Chondrocyte (in vitro differentiated cells): Measurements from ENCODE around the gene TMEM273. TPM values are rescaled to one million over a fixed set of nuclear protein-coding genes. Genes with fewer than 3 reads are reported as not detected.

Experiments
- DNase-seq: peaks from one replicate; pipeline ENCODE4 v3.0.0; 2021; ENCODE audit warnings: mixed read lengths, low spot score
- H3K27ac Mint-ChIP-seq: one replicate; pipeline ENCODE4 v1.8.0; 2021; ENCODE audit warnings: mild to moderate bottlenecking, moderate library complexity, mixed read lengths; ENCODE audit not compliant: unreplicated experiment
- H3K27me3 Mint-ChIP-seq: 2 replicates; pipeline ENCODE4 v1.8.0; 2021; ENCODE audit warnings: low read depth, mixed read lengths
- H3K36me3 Mint-ChIP-seq: 2 replicates; pipeline ENCODE4 v1.8.0; 2021; ENCODE audit warnings: low read depth, mixed read lengths
- H3K4me1 Mint-ChIP-seq: 2 replicates; pipeline ENCODE4 v1.8.0; 2021; ENCODE audit warnings: low read depth, mild to moderate bottlenecking, mixed read lengths
- H3K4me3 Mint-ChIP-seq: one replicate; pipeline ENCODE4 v1.8.0; 2021; ENCODE audit warnings: mild to moderate bottlenecking, moderate library complexity, mixed read lengths; ENCODE audit not compliant: unreplicated experiment
- H3K9me3 Mint-ChIP-seq: 2 replicates; pipeline ENCODE4 v1.8.0; 2021; ENCODE audit warnings: low read depth, mixed read lengths
- total RNA-seq: library from RNA; stranded (reverse); gene quantifications from 3 replicates; pipeline ENCODE4 v1.2.1, GENCODE V29; 2021
- TF ChIP-seq, protein P1 (sequence below): fragments of 200-600 bp; sonication (generic); IDR thresholded peaks from 2 replicates; pipeline ENCODE4 v1.5.0; 2021; ENCODE audit warnings: antibody characterized with exemption, mild to moderate bottlenecking, moderate library complexity

The TMEM273 gene
- total RNA-seq, 1 donor from 2014 or later = not detected

DNA sequence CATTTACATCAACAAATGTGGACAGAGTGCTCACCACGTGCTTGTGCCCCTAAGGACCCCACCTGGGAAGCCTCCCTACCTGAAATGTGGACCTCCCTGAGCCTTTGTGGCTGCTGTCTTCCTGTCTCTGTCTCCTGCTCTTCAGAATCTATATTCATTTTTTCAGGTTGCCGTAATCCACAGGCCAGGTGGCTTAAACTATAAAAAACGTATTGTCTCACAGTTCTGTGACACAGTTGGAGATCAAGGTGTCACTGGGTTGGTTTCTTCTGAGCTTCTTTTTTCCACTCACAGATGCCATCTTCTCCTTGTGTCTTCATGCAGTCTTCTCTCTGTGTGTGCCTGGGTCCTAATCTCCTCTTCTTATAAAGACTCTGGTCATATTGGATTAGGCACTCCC, 67.3 kb downstream of the TMEM273 start:
- TF ChIP-seq, protein P1, sequence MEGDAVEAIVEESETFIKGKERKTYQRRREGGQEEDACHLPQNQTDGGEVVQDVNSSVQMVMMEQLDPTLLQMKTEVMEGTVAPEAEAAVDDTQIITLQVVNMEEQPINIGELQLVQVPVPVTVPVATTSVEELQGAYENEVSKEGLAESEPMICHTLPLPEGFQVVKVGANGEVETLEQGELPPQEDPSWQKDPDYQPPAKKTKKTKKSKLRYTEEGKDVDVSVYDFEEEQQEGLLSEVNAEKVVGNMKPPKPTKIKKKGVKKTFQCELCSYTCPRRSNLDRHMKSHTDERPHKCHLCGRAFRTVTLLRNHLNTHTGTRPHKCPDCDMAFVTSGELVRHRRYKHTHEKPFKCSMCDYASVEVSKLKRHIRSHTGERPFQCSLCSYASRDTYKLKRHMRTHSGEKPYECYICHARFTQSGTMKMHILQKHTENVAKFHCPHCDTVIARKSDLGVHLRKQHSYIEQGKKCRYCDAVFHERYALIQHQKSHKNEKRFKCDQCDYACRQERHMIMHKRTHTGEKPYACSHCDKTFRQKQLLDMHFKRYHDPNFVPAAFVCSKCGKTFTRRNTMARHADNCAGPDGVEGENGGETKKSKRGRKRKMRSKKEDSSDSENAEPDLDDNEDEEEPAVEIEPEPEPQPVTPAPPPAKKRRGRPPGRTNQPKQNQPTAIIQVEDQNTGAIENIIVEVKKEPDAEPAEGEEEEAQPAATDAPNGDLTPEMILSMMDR = no peak
- Mint-ChIP-seq H3K36me3 (no peaks in the 10 kb centered on the region), H3K4me1 (no peaks in the 10 kb centered on the region), H3K27ac (no peak overlapping the region), H3K4me3 (no peak overlapping the region), H3K9me3 (peaks cover 4% of the 10 kb centered on the region), H3K27me3 (peaks cover 3% of the 10 kb centered on the region)
- DNase-seq = no peak

GRCh38 chr10:49119746-49120145, 68.4 kb downstream of the TMEM273 start:
- no peak for DNase-seq
- peaks cover 3% of the 10 kb centered on the region for H3K27me3 Mint-ChIP-seq
- H3K27ac Mint-ChIP-seq = no peak overlapping the region
- peaks cover 2% of the 10 kb centered on the region for H3K4me1 Mint-ChIP-seq
- H3K9me3 Mint-ChIP-seq = peaks cover 4% of the 10 kb centered on the region
- TF ChIP-seq, protein P1 = no peak
- H3K36me3 Mint-ChIP-seq = no peaks in the 10 kb centered on the region
- no peak overlapping the region for H3K4me3 Mint-ChIP-seq

- DNase-seq = no peak
- no peaks in the 10 kb centered on the region for H3K36me3 Mint-ChIP-seq
- peaks cover 3% of the 10 kb centered on the region for H3K9me3 Mint-ChIP-seq
- TF ChIP-seq, protein P1 = no peak
- H3K27ac Mint-ChIP-seq = no peak overlapping the region
- H3K4me1 Mint-ChIP-seq = peaks cover 11% of the 10 kb centered on the region
- H3K4me3 Mint-ChIP-seq = no peak overlapping the region
- peaks cover 3% of the 10 kb centered on the region for H3K27me3 Mint-ChIP-seq
Observed at GRCh38 chr10:49118430-49119074, 69.6 kb downstream of the TMEM273 start.

DNA sequence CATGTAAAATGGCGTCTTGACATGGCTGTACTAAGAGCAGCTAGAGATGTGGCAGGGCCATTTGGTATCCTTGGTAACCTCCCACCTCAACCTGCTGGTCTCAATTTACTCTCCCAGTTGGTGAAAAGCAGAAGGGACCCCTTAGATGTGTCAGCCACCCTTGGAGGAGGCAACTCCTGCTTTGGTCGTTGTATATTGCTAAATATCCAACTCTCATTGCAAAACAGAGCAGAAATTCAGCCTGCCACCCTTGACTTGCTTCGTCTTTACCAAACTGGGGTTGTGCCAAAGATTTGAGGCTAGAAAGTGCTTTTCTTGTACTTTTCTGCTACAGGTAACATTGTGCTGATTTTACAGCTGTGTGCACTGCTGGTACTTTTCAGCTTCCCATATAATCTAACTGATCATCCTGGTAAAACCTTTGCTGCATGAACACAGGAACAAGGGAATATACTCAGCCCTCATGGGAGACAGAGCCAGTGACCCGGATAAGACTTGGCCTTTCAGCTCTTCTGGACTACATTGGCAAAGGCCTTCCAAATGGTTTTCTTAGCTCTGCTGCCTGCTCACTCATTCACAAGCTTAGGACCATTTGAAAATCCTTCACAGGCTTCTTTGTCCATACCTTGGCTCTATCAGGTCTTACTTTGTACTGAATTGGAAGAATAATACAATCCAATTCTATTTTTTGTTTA, 70.7 kb downstream of the TMEM273 start:
- Mint-ChIP-seq H3K27me3 (peaks cover 3% of the 10 kb centered on the region), H3K27ac (no peak overlapping the region), H3K4me3 (no peak overlapping the region), H3K4me1 (peaks cover 11% of the 10 kb centered on the region), H3K9me3 (no peaks in the 10 kb centered on the region), H3K36me3 (no peaks in the 10 kb centered on the region)
- TF ChIP-seq, protein P1 = no peak
- no peak for DNase-seq

DNA sequence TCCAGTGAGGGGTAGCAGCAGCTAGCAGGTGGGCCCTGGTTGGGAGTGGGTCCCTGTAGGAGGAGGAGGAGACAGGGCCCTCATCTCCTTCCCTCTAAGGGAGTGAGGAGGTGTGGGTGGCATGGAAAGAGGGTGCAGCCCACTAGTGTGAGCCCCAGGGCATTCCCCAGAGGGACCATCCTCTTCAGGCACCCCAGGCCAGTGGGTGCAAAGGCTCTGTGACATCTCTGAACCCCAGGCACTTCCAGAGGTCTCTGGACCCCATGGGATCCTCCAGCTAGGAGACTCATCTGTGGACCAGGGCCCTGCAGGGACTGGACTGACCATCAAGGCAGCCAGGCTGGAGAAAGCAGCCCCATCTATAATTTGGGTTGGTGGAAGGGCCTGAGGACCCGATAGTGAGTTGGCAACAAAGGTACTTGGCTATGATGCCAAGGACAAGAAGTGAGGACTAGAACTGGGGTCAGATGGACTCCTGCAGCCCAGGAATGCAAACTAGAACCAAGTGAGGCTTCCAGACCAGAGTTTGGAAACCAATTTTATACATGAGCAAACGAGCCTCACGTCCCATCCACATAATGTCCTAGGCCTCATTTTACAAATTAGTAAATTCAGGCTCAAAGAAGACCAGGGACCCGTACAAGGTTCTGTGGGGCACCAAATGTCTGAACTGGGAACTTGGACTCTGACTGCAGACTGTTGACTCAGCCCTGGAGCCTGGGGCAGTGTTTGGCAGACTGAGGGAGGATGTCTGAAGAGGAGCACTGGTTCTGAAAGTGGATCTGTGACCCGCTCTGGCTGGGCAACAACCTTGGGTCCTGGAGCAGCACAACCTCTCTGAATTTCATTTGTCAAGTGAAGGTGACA, 71.4 kb downstream of the TMEM273 start:
- Mint-ChIP-seq H3K9me3 (no peaks in the 10 kb centered on the region), H3K27me3 (peaks cover 2% of the 10 kb centered on the region), H3K4me3 (no peak overlapping the region), H3K36me3 (no peaks in the 10 kb centered on the region), H3K4me1 (peaks cover 11% of the 10 kb centered on the region), H3K27ac (no peak overlapping the region)
- no peak for DNase-seq
- TF ChIP-seq, protein P1 = no peak
